Skeletal muscle tissue (tissue), 4 donors: ENCODE data around the gene CMTM2. TPM values are rescaled to one million over a fixed set of nuclear protein-coding genes. Genes with fewer than 3 reads are reported as not detected.
A peak's percentile ranks its signal among the peaks of the same experiment; 100 is the strongest.

Source experiments
- H3K27ac ChIP-seq: one replicate; pipeline ENCODE4 v1.7.0; 2013; ENCODE audit warnings: mild to moderate bottlenecking, low read depth, low read length, inconsistent platforms
- H3K27me3 ChIP-seq, 3 donors: one replicate each; pipeline ENCODE4 v1.7.0; 2013; ENCODE audit warnings: low read length in 3 of 3; ENCODE audit not compliant: control insufficient read depth in 3 of 3, insufficient read depth in 3 of 3
- H3K36me3 ChIP-seq, 3 donors: one replicate each; pipeline ENCODE4 v1.7.0; 2013; ENCODE audit warnings: low read length in 3 of 3; ENCODE audit not compliant: control insufficient read depth in 3 of 3, insufficient read depth in 3 of 3
- H3K4me1 ChIP-seq, 3 donors: one replicate each; pipeline ENCODE4 v1.7.0; 2013; ENCODE audit warnings: low read length in 3 of 3, mild to moderate bottlenecking in 3 of 3; ENCODE audit not compliant: control insufficient read depth in 3 of 3, insufficient read depth in 3 of 3
- H3K4me3 ChIP-seq, 3 donors: one replicate each; pipeline ENCODE4 v1.7.0; 2013; ENCODE audit warnings: low read length in 3 of 3
- H3K9ac ChIP-seq, 3 donors: one replicate each; pipeline ENCODE4 v1.7.0; 2013; ENCODE audit warnings: low read length in 3 of 3, mild to moderate bottlenecking in 3 of 3, moderate library complexity in 2 of 3, low read depth in 1 of 3
- H3K9me3 ChIP-seq, 3 donors: one replicate each; pipeline ENCODE4 v1.7.0; 2013; ENCODE audit warnings: low read length in 3 of 3; ENCODE audit not compliant: control insufficient read depth in 3 of 3
- total RNA-seq: library from RNA; depleted of rRNA; stranded (reverse); fragments of >200 nt; gene quantifications from one replicate; pipeline ENCODE4 v1.2.3, GENCODE V29; 2014
- donor health status: Osteomylitis.

The CMTM2 gene
- total RNA-seq, 1 donor from 2014 or later: not detected

GRCh38 chr16:66552286-66553177 lies 26.7 kb upstream of the CMTM2 start, which contains the start of gene CKLF:
Gene CKLF, plus strand, starts transcription at chr16:66552576. Its CDS starts 140 bp downstream, at chr16:66552716.
- peaks cover 37 to 46% (median 41%) of the 10 kb centered on the region in 3 donors for H3K4me1 ChIP-seq

GRCh38 chr16:66553223-66553622 lies 26.0 kb upstream of the CMTM2 start:
- no peaks in the 10 kb centered on the region for H3K27me3 ChIP-seq
- peaks cover 35 to 41% (median 38%) of the 10 kb centered on the region in 3 donors for H3K4me1 ChIP-seq
- peak overlapping the region; percentile 85 to 98 (median 91) for H3K4me3 ChIP-seq
- H3K9me3 ChIP-seq: no peaks in the 10 kb centered on the region
- peak overlapping the region; percentile 95 for H3K27ac ChIP-seq
- peak overlapping the region in 2 of 3 donors; percentile 27 to 97 for H3K9ac ChIP-seq
- no peaks in the 10 kb centered on the region for H3K36me3 ChIP-seq

More at GRCh38 chr16:66552286-66553177, 26.7 kb upstream of the CMTM2 start, which contains the start of gene CKLF:
- H3K27ac ChIP-seq: peak within 1 kb of the TSS; percentile 95
- no peaks in the 10 kb centered on the region for H3K9me3 ChIP-seq
- H3K36me3 ChIP-seq: peaks cover 1 to 3% (median 2%) of the 10 kb centered on the region in 3 donors
- no peaks in the 10 kb centered on the region for H3K27me3 ChIP-seq
- H3K4me3 ChIP-seq: peak within 1 kb of the TSS; percentile 85 to 98 (median 91)
- H3K9ac ChIP-seq: peak within 1 kb of the TSS; percentile 95 to 97 (median 97)

- Histone ChIP-seq H3K4me3 (no peak overlapping the region), H3K9me3 (no peaks in the 10 kb centered on the region), H3K9ac (no peak overlapping the region), H3K36me3 (peaks cover 0 to 3% (median 2%) of the 10 kb centered on the region in 3 donors), H3K27ac (no peak overlapping the region), H3K4me1 (peaks cover 28 to 34% (median 30%) of the 10 kb centered on the region in 3 donors), H3K27me3 (no peaks in the 10 kb centered on the region)
These were observed 25.2 kb upstream of the CMTM2 start for GRCh38 chr16:66554021-66554420.

GRCh38 chr16:66554495-66554894 lies 24.8 kb upstream of the CMTM2 start:
- Histone ChIP-seq H3K9me3 (no peaks in the 10 kb centered on the region), H3K9ac (no peak overlapping the region), H3K4me1 (peaks cover 24 to 30% (median 27%) of the 10 kb centered on the region in 3 donors), H3K4me3 (no peak overlapping the region), H3K36me3 (peaks cover 0 to 3% (median 2%) of the 10 kb centered on the region in 3 donors), H3K27ac (no peak overlapping the region), H3K27me3 (no peaks in the 10 kb centered on the region)

- Histone ChIP-seq H3K36me3 (peaks cover 2 to 7% (median 3%) of the 10 kb centered on the region in 3 donors), H3K4me3 (no peak overlapping the region), H3K27me3 (no peaks in the 10 kb centered on the region), H3K9me3 (no peaks in the 10 kb centered on the region), H3K9ac (no peak overlapping the region), H3K27ac (no peak overlapping the region), H3K4me1 (no peaks in the 10 kb centered on the region)
These were observed 19.2 kb upstream of the CMTM2 start for GRCh38 chr16:66560107-66560506.

DNA sequence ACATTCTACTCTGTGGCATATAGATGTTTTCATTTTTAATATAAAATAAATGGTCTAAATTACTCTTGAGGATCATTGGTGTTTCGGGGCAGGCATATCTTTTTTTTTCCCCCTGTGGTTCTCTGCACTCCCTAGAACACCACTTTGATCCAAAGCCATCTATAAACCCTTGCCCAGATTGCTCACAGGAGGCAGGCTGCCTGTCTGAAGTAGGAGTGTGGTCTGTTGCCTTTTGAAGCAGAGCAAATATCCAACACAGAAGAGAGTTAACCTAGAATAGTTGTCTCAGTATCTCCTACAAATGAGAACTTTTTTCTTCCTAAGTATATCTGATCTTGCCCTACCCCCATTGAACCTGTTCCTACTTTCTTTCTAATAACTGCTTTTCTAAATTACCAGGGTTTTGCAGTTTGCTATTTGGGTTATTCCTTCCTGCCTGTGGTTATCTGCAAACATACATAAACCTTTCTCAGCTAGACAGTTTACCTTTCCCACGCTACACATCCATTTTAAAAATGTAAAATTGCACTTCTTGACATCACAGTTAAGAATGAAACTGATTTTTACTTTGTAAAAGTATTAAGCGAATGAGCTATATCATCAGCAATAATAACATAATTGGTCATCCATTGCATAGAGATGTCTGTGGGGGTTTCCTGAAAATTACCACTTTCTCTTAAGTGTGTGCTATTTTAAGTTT lies 17.7 kb upstream of the CMTM2 start:
- H3K27me3 ChIP-seq: no peaks in the 10 kb centered on the region
- H3K9me3 ChIP-seq: no peaks in the 10 kb centered on the region
- H3K4me3 ChIP-seq: no peak overlapping the region
- no peak overlapping the region for H3K9ac ChIP-seq
- no peaks in the 10 kb centered on the region for H3K4me1 ChIP-seq
- H3K27ac ChIP-seq: no peak overlapping the region
- peaks cover 2 to 10% (median 5%) of the 10 kb centered on the region in 3 donors for H3K36me3 ChIP-seq

DNA sequence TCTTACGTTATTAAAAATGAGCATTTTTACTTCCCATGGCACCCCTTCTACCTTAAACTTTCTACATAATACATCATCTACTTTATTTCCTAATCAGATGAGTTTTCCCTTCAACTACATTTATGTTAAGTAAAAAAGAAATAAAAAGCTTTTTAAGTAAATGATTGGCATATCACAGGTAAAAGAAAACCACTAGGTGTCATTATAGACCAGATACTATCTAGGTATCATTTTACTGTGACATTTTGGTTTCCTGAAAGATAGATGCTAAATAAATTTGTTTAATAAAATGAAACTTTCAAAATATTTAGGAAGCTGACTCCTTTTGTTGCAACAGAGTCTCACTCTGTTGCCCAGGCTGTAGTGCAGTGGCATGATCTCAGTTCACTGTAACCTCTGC lies 16.9 kb upstream of the CMTM2 start:
- no peaks in the 10 kb centered on the region for H3K4me1 ChIP-seq
- peaks cover 2 to 13% (median 9%) of the 10 kb centered on the region in 3 donors for H3K36me3 ChIP-seq
- H3K9ac ChIP-seq: no peak overlapping the region
- H3K27ac ChIP-seq: no peak overlapping the region
- H3K4me3 ChIP-seq: no peak overlapping the region
- H3K27me3 ChIP-seq: no peaks in the 10 kb centered on the region
- no peaks in the 10 kb centered on the region for H3K9me3 ChIP-seq

DNA sequence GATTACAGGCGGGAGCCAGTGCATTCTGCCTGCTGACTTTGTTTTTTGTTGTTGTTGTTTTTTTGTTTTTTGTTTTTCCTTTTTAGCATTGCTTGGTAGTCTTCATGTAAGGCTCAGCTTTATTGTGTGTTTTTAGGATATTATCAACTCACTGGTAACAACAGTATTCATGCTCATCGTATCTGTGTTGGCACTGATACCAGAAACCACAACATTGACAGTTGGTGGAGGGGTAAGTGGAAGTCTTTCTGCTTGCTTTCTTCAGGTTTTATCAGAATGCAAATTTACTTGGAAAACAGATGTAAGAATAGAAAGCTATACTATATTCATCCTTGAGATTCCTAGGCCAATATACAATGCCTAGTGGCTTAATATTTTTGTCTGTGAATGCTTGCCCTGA lies 16.3 kb upstream of the CMTM2 start:
- Histone ChIP-seq H3K27ac (no peak overlapping the region), H3K4me3 (no peak overlapping the region), H3K4me1 (no peaks in the 10 kb centered on the region), H3K36me3 (peaks cover 2 to 13% (median 9%) of the 10 kb centered on the region in 3 donors), H3K9me3 (no peaks in the 10 kb centered on the region), H3K27me3 (no peaks in the 10 kb centered on the region), H3K9ac (no peak overlapping the region)

DNA sequence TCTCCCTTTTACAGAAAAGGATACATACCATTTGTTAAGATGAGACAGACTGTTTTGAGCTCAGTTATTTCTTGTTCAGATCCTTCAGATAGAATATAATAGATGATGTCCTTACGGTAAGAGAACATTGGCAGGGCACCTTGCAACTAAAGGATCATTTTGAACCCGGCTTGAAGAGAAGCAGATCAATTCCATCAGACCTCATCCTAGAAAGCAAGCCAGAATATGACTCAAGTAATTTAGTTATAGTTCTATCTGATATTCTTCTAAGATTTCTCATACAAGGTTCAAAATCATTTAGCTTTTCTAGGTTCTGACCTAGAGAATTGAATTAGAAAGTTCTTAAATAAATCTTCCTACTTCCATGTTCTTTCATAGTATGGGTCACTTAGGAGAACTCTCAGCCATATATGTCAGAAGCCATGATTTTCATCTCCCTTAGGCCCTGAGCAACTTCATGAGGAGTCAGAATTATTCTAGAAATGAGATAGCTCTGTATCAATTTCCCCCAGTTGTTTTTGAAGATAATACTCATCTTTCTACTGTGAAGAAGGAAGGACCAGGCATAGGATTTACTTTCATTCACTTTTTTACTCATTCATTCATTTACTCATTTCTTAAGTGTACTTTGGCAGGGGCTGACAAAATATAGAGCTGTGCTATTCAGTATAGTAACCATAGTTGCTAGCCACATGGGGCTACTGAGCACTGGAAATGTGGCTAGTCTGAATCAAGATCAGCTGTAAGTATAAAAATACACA lies 15.5 kb upstream of the CMTM2 start:
- Histone ChIP-seq H3K9me3 (no peaks in the 10 kb centered on the region), H3K36me3 (peaks cover 0 to 13% (median 9%) of the 10 kb centered on the region in 3 donors), H3K9ac (no peak overlapping the region), H3K4me3 (no peak overlapping the region), H3K4me1 (no peaks in the 10 kb centered on the region), H3K27me3 (no peaks in the 10 kb centered on the region), H3K27ac (no peak overlapping the region)
